Measurements from ENCODE around the gene DLG1.
"Not testable (repeated sequence)": the region's sequence is repeated elsewhere in the genome, so short reads cannot be mapped to it uniquely, and the experiment has no call there.

Gene DLG1

GRCh38 chr3:197289726-197290125, 8.7 kb downstream of the DLG1 start:
- no peak for DNase-seq (ENCODE audit: low read depth in 2 of 2)

DNA sequence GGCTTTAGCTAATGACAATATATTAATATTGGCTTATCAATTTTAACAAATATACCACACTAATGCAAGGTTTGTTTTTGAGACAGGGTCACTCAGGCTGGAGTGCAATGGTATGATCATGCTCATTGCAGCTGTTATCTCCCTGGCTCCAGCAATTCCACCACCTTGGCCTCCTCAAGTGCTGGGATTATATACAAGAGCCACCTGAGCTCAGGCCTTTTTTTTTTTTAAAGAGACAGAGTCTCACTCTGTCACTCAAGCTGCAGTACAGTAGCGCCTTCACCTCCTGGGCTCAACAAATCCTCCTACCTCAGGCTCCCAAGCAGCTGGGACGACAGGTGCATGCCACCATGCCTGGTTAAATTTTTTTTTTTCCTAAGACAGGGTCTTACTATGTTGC, 11.7 kb downstream of the DLG1 start:
- no peak for DNase-seq (ENCODE audit: low read depth in 2 of 2)

GRCh38 chr3:197285557-197285956, 12.9 kb downstream of the DLG1 start:
- no peak for DNase-seq (ENCODE audit: low read depth in 2 of 2)

GRCh38 chr3:197283045-197283444, 15.4 kb downstream of the DLG1 start:
- no peak for DNase-seq (ENCODE audit: low read depth in 2 of 2)

DNA sequence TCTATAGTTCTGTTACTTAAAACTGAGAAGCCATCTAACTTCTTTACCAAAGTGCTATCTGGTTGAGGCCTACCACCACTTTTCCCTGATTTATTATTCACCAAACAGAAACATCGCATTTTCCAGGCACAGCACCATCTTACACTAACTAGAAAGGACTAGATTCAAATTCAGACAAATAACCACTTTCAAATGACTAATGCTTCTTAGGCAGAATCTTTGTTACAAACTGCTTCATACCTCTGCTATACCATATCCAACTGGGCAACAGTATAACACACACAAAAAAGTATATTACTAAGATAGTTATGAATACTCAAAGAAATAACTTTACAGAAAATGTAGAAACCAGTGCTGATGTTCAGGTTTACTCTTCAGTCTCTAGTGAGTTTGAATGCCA, 16.6 kb downstream of the DLG1 start:
- no peak for DNase-seq (ENCODE audit: low read depth in 2 of 2)

DNA sequence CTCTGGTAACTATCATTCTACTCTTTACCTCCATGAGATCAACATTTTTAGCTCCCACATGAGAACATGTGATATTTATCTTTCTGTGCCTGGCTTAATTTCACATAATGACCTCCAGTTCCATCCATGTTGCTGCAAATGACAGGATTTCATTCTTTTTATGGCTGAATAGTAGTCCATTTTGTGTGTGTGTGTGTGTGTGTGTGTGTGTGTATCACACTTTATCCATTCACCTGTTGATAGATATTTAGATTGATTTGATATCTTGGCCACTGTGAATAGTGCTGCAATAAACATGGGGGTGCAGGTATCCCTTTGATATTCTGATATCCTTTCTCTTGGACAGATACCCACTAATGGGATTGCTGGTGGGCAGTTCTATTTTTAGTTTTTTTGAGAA, 18.3 kb downstream of the DLG1 start:
- DNase-seq (ENCODE audit: low read depth in 2 of 2) = no peak

GRCh38 chr3:197278933-197279332, 19.5 kb downstream of the DLG1 start:
- no peak for DNase-seq (ENCODE audit: low read depth in 2 of 2)

- DNase-seq (ENCODE audit: low read depth in 2 of 2) = not testable (repeated sequence)
Observed at GRCh38 chr3:197276808-197277207, 21.6 kb downstream of the DLG1 start.

DNA sequence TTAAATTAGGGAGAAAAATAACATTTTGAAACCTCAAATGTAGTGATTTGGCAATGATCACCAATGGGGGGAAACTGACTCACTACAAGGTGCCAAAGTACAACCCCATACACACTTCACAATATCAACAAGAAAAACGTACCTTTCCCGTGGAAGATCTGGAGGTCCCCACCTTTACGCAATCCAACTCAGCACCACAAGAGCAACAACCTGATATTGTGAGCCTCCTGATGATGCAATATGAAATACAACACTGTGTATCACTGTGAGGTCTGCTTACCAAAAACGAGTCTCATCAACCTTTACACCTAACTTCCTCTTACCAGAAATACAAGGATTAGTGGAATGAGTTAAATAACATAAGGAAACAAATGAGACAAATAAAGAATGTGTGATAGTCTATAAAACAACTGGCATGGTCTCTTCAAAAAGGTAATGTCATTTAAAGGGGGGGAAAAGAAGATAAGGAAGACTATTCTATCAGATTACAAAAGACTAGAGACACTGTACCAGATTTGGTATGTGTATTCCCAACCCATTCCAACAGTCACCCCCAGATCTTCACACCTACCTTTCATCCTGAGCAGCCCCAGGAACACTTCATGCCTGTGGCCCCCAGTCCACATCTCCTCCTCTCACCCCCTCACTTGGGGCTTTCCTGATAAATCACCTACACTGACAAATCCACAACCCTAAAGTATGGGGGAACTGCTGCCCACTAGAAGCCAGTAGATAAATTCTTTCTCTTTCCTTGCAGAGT, 27.7 kb downstream of the DLG1 start:
- no peak for DNase-seq (ENCODE audit: low read depth in 2 of 2)

GRCh38 chr3:197269024-197269423, 29.4 kb downstream of the DLG1 start:
- DNase-seq (ENCODE audit: low read depth in 2 of 2) = no peak

DNA sequence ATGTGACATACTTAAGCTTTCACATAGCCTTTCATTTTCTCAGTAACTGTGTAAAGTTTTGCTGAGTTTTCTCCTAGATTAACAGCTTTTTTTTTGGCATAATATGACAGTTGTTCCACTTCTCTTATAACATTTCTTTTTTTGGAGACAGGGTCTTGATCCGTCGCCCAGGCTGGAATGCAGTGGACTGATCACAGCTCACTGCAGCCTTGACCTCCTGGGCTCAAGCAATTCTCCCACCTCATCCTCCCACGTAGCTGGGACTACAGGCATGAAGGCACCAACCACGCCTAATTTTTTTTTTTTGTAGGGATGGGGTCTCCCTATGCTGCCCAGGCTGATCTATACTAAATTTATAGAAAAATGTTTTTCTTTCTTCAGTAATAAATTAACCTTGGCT, 30.1 kb downstream of the DLG1 start:
- DNase-seq (ENCODE audit: low read depth in 2 of 2) = no peak

DNA sequence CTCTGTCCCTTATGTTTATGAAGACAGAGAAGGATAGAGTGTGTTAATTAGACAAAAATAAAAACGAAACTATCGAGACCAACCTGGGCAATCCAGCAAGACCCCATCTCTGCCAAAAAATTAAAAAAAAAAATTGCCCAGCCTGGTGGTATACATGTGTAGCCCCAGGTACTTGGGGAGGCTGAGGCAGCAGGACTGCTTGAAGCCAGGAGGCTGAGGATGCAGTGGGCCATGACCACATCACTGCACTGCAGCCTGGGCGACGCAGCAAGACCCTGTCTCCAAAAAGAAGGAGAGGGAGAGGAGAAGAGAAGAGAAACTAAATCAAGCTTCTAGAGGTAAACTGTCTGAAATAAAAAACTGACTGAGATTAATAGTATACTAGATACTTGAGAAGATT, 32.1 kb downstream of the DLG1 start:
- no peak for DNase-seq (ENCODE audit: low read depth in 2 of 2)

GRCh38 chr3:197262709-197263108, 35.7 kb downstream of the DLG1 start:
- DNase-seq (ENCODE audit: low read depth in 2 of 2) = no peak

DNA sequence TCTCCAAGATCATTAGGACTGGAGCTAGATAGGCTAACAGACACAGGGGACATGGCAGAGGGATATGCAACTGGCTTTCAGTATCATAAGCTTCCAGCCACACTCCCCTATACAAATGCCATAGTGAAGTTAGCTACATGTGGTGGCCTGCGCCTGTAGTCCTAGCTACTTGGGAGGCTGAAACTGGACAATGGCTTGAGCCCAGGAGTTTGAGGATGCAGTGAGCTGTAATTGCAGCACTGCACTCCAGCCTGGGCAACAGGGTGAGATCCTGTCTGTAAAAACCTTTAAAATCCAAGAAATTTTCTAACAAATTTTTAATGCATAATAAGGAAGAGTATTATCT, 37.3 kb downstream of the DLG1 start:
- DNase-seq (ENCODE audit: low read depth in 2 of 2) = no peak

GRCh38 chr3:197260491-197261163, 37.8 kb downstream of the DLG1 start:
- no peak for DNase-seq (ENCODE audit: low read depth in 2 of 2)

GRCh38 chr3:197259096-197259495, 39.3 kb downstream of the DLG1 start:
- DNase-seq (ENCODE audit: low read depth in 2 of 2) = no peak

GRCh38 chr3:197258168-197258755, 40.1 kb downstream of the DLG1 start:
- no peak for DNase-seq (ENCODE audit: low read depth in 2 of 2)

- no peak for DNase-seq (ENCODE audit: low read depth in 2 of 2)
Observed at GRCh38 chr3:197257711-197258110, 40.7 kb downstream of the DLG1 start.

- DNase-seq (ENCODE audit: low read depth in 2 of 2) = no peak
Observed at GRCh38 chr3:197256836-197257444, 41.5 kb downstream of the DLG1 start.

DNA sequence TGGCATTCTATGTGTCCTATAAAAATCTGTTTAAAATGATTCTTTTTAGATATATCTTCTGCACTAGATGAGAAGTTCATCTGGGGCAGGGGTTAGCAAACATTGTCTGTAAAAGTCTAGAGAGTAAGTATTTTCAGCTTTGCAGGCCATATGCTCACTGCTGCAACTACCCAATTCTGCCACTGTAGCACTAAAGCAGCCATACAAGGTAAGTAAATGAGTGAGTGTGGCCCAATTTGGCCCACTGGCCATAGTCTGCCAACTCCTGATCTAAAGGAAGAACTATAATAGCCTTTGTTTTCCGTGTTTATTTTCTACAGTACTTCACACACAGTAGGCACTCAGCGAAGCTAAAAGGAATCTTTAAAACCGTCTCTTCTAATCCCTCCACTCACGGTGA, 42.3 kb downstream of the DLG1 start:
- no peak for DNase-seq (ENCODE audit: low read depth in 2 of 2)

GRCh38 chr3:197253238-197253947, 45.0 kb downstream of the DLG1 start:
- DNase-seq (ENCODE audit: low read depth in 2 of 2) = no peak

DNA sequence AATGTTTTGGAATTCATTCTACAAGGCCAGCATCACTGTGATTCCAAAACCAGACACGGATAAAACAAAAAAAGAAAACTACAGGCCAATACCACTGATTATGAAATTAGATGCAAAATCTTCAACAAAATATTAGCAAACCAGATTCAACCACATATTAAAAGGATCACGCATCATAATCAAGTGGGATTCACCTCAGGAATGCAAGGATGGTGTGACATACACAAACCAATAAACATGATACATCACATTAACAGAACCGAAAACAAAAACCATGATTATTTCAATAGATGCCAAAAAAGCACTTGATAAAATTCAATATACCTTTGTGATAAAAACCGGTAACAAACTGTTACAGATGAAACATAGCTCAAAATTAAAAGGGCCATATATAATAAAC, 48.9 kb downstream of the DLG1 start:
- no peak for DNase-seq (ENCODE audit: low read depth in 2 of 2)
